Measurements from ENCODE around the gene IAPP. TPM values are rescaled to one million over a fixed set of nuclear protein-coding genes. Genes with fewer than 3 reads are reported as not detected.
A peak's percentile ranks its signal among the peaks of the same experiment; 100 is the strongest.
"Not testable (repeated sequence)": the region's sequence is repeated elsewhere in the genome, so short reads cannot be mapped to it uniquely, and the experiment has no call there.

IAPP gene
- total RNA-seq, 1 experiment from 2014 or later, result not detected

DNA sequence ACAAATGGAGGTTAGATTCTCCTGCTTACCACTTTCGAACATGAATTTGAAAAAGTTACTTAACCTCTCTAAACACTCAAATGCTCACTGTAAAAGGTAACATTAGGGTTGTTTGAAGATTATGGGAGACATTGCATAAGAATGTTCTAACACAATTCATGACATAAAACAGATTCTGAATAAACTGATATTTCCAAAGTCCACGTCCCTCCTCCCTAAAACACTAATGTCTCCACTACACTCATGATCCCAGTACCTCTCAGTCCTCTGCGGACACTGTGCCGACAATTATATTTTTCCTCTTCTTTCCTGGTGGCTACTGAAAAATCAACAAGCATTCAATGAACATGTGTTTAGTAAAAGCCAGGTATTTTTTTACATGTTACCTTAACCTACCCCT, 18.8 kb upstream of the IAPP start:
- Histone ChIP-seq H3K27me3 (ENCODE audit: low read length) (no peaks in the 10 kb centered on the region), H4K20me1 (ENCODE audit: insufficient read depth, low read depth, low read length) (no peaks in the 10 kb centered on the region), H3K4me3 (ENCODE audit: low read length) (no peak overlapping the region), H2AFZ (ENCODE audit: low read length) (no peak overlapping the region), H3K79me2 (ENCODE audit: low read length) (no peaks in the 10 kb centered on the region), H3K36me3 (ENCODE audit: insufficient read depth, low read length) (no peaks in the 10 kb centered on the region), H3K9me2 (replicated peaks; ENCODE audit: insufficient read depth, low read length) (no peaks in the 10 kb centered on the region), H3K27ac (ENCODE audit: low read length) (no peak overlapping the region), H3K4me1 (ENCODE audit: low read length) (peaks cover 7% of the 10 kb centered on the region), H3K4me2 (ENCODE audit: low read depth, low read length, poor library complexity, severe bottlenecking) (no peak overlapping the region), H3K9ac (ENCODE audit: low read length) (no peak overlapping the region), H3K9me3 (ENCODE audit: low read length) (no peaks in the 10 kb centered on the region)
- no peak for DNase-seq

DNA sequence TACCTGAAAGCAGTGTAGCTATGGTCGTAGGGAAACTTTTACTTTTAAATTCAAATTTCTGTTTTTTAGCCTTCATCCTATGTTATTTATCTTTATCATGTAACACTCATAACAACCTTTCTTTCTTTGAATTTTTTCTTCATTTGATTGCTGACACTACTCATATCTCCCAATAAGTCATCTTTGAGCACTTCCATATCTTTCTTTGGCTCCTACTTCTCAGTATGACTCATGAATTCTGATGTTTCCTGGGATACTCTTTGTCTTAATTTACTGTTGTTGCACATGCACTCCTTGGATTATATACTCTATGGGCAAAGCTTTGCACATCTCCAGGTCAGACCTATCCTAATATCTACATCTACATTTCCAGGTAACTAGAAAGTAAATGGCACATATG, 18.1 kb upstream of the IAPP start:
- Histone ChIP-seq H3K27me3 (ENCODE audit: low read length) (no peaks in the 10 kb centered on the region), H3K36me3 (ENCODE audit: insufficient read depth, low read length) (no peaks in the 10 kb centered on the region), H3K4me2 (ENCODE audit: low read depth, low read length, poor library complexity, severe bottlenecking) (no peak overlapping the region), H3K9me3 (ENCODE audit: low read length) (no peaks in the 10 kb centered on the region), H3K9me2 (replicated peaks; ENCODE audit: insufficient read depth, low read length) (no peaks in the 10 kb centered on the region), H3K27ac (ENCODE audit: low read length) (no peak overlapping the region), H3K4me3 (ENCODE audit: low read length) (no peak overlapping the region), H3K4me1 (ENCODE audit: low read length) (peaks cover 7% of the 10 kb centered on the region), H4K20me1 (ENCODE audit: insufficient read depth, low read depth, low read length) (no peaks in the 10 kb centered on the region), H3K9ac (ENCODE audit: low read length) (no peak overlapping the region), H2AFZ (ENCODE audit: low read length) (no peak overlapping the region), H3K79me2 (ENCODE audit: low read length) (no peaks in the 10 kb centered on the region)
- DNase-seq, result no peak

DNA sequence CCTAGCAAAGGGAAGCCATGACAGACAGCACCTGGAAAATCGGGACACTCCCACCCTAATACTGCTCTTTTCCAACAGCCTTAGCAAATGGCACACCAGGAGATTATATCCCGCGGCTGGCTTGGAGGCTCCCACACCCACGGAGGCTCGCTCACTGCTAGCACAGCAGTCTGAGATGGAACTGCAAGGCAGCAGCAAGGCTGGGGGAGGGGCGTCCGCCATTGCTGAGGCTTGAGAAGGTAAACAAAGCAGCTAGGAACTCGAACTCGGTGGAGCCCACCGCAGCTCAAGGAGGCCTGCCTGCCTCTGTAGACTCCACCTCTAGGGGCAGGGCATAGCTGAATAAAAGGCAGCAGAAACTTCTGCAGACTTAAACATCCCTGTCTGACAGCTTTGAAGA, 12.1 kb upstream of the IAPP start:
- not testable (repeated sequence) for H3K79me2 ChIP-seq (ENCODE audit: low read length); H3K36me3 ChIP-seq (ENCODE audit: insufficient read depth, low read length); H3K4me3 ChIP-seq (ENCODE audit: low read length); H3K27ac ChIP-seq (ENCODE audit: low read length); DNase-seq; H3K4me1 ChIP-seq (ENCODE audit: low read length); H3K27me3 ChIP-seq (ENCODE audit: low read length); H4K20me1 ChIP-seq (ENCODE audit: insufficient read depth, low read depth, low read length); H3K9me2 ChIP-seq (replicated peaks; ENCODE audit: insufficient read depth, low read length); H3K9ac ChIP-seq (ENCODE audit: low read length); H3K4me2 ChIP-seq (ENCODE audit: low read depth, low read length, poor library complexity, severe bottlenecking); H3K9me3 ChIP-seq (ENCODE audit: low read length); H2AFZ ChIP-seq (ENCODE audit: low read length)

DNA sequence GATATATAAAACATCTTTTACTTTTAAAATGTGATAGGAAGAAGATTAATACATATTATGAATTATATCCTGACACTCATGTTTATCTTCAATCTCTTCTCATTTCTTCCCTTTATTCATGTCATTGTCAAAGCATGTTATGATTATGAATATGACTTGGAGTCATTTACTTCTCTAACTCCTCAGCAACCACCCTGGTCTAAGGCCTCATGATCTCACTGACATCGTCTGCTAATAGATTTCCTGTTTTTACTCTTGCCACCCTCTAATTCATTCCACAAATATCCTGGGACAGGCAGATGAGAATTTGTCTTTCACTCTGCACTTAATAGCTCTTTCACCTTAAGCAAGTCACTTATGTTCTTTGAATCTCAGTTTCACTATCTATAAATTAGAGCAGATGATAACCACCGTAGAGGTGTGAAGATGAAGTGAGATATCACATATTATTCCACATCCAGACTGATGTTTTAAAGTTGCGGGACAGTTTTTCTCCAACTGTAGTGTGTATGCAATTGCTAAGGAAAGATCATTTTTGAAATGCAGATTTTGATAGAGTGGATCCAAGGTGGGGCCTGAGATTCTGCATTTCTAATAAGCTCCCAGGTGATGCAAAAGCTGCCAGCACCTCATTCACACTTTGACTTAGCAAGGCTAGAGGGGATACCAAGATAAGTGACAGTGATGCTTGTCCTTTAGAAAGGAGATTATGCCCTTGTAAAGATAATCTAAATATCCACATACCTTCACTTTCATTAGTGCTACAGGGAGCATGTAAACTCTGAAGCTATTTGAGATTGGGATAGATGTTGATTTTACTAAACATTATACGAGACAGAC, 3.3 kb upstream of the IAPP start:
- H3K4me3 ChIP-seq (ENCODE audit: low read length), result no peak overlapping the region
- H4K20me1 ChIP-seq (ENCODE audit: insufficient read depth, low read depth, low read length), result no peaks in the 10 kb centered on the region
- H3K27ac ChIP-seq (ENCODE audit: low read length), result no peak overlapping the region
- no peaks in the 10 kb centered on the region for H3K9me3 ChIP-seq (ENCODE audit: low read length)
- no peak overlapping the region for H3K9ac ChIP-seq (ENCODE audit: low read length)
- H3K4me1 ChIP-seq (ENCODE audit: low read length), result no peaks in the 10 kb centered on the region
- no peaks in the 10 kb centered on the region for H3K36me3 ChIP-seq (ENCODE audit: insufficient read depth, low read length)
- no peaks in the 10 kb centered on the region for H3K27me3 ChIP-seq (ENCODE audit: low read length)
- no peaks in the 10 kb centered on the region for H3K79me2 ChIP-seq (ENCODE audit: low read length)
- H3K4me2 ChIP-seq (ENCODE audit: low read depth, low read length, poor library complexity, severe bottlenecking), result no peak overlapping the region
- no peak for DNase-seq
- no peak overlapping the region for H2AFZ ChIP-seq (ENCODE audit: low read length)
- H3K9me2 ChIP-seq (replicated peaks; ENCODE audit: insufficient read depth, low read length), result no peaks in the 10 kb centered on the region

DNA sequence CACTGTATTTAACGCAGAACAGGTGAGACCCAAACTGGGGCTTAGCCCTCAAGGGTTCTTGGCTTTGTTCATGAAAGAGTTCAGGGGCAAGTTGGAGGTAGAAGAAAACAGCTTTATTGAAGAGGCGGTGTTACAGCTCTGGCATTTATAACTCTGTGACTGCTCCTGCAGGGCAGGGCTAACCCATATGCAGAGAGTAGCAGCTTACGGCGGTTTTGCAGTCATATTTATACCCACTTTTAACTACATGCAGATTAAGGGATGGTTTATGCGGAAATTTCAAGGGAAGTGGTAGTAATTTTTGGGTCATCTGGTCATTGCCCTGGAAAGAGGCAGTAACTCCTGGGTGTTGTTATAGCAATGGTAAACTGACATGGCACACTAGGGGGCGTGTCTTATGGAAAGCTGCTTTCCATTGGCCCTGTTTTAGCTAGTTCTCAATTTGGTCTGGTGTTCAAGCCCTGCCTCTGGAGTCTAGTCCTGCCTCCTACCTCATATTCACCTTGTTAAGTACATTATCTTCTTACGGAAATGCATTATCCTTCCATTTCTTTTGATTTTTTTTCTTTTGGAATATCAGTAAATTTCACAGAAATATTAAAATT, 1.8 kb upstream of the IAPP start:
- no peaks in the 10 kb centered on the region for H3K9me3 ChIP-seq (ENCODE audit: low read length)
- H3K4me3 ChIP-seq (ENCODE audit: low read length), result no peak overlapping the region
- no peaks in the 10 kb centered on the region for H3K27me3 ChIP-seq (ENCODE audit: low read length)
- no peak overlapping the region for H3K4me2 ChIP-seq (ENCODE audit: low read depth, low read length, poor library complexity, severe bottlenecking)
- H3K9me2 ChIP-seq (replicated peaks; ENCODE audit: insufficient read depth, low read length), result no peaks in the 10 kb centered on the region
- H3K27ac ChIP-seq (ENCODE audit: low read length), result no peak overlapping the region
- H2AFZ ChIP-seq (ENCODE audit: low read length), result no peak overlapping the region; the same call in 1 of the 2 replicates
- H4K20me1 ChIP-seq (ENCODE audit: insufficient read depth, low read depth, low read length), result no peaks in the 10 kb centered on the region
- peak; percentile 51 for DNase-seq
- no peaks in the 10 kb centered on the region for H3K36me3 ChIP-seq (ENCODE audit: insufficient read depth, low read length)
- H3K79me2 ChIP-seq (ENCODE audit: low read length), result no peaks in the 10 kb centered on the region
- no peak overlapping the region for H3K9ac ChIP-seq (ENCODE audit: low read length)
- no peaks in the 10 kb centered on the region for H3K4me1 ChIP-seq (ENCODE audit: low read length)

DNA sequence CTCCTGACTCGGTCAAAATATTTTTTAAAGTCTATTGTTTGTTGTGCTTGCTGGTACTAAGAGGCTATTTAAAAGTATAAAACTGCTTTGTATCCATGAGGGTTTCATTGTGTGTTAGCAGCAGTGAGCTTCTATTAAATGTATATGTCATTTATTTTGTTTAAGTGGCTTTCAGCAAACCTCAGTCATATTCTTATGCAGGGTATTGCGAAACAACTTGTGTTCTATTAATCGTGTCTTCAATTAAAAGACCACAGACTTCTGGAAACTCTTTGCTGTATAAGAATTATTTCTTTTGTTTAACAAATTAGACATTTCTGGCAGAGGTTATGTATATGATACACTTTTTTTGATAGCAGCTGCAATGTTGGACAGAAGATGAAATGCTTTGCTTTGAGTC, 6.5 kb downstream of the IAPP start:
- H3K4me1 ChIP-seq (ENCODE audit: low read length), result no peaks in the 10 kb centered on the region
- H3K27me3 ChIP-seq (ENCODE audit: low read length), result no peaks in the 10 kb centered on the region
- H3K79me2 ChIP-seq (ENCODE audit: low read length), result no peaks in the 10 kb centered on the region
- H3K9me2 ChIP-seq (replicated peaks; ENCODE audit: insufficient read depth, low read length), result no peaks in the 10 kb centered on the region
- H3K4me3 ChIP-seq (ENCODE audit: low read length), result no peak overlapping the region
- no peaks in the 10 kb centered on the region for H3K36me3 ChIP-seq (ENCODE audit: insufficient read depth, low read length)
- H2AFZ ChIP-seq (ENCODE audit: low read length), result no peak overlapping the region
- no peak overlapping the region for H3K27ac ChIP-seq (ENCODE audit: low read length)
- H3K9me3 ChIP-seq (ENCODE audit: low read length), result no peaks in the 10 kb centered on the region
- no peaks in the 10 kb centered on the region for H4K20me1 ChIP-seq (ENCODE audit: insufficient read depth, low read depth, low read length)
- H3K9ac ChIP-seq (ENCODE audit: low read length), result no peak overlapping the region
- no peak overlapping the region for H3K4me2 ChIP-seq (ENCODE audit: low read depth, low read length, poor library complexity, severe bottlenecking)
- DNase-seq, result no peak

DNA sequence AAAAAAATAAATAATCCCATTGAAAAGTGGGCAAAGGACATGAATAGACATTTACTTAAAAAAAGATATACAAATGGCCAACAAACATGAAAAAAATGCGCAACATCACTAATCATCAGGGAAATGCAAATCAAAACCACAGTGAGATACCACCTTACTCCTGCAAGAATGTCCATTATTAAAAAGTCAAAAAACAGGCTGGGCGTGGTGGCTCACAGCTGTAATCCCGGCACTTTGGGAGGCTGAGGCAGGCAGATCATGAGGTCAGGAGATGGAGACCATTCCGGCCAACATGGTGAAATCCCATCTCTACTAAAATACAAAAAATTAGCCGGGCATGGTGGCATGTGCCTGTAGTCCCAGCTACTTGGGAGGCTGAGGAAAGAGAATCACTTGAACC, 8.6 kb downstream of the IAPP start:
- not testable (repeated sequence) for H3K36me3 ChIP-seq (ENCODE audit: insufficient read depth, low read length); H3K4me3 ChIP-seq (ENCODE audit: low read length); DNase-seq; H3K4me1 ChIP-seq (ENCODE audit: low read length); H4K20me1 ChIP-seq (ENCODE audit: insufficient read depth, low read depth, low read length); H3K27me3 ChIP-seq (ENCODE audit: low read length); H2AFZ ChIP-seq (ENCODE audit: low read length); H3K9me3 ChIP-seq (ENCODE audit: low read length); H3K9me2 ChIP-seq (replicated peaks; ENCODE audit: insufficient read depth, low read length); H3K4me2 ChIP-seq (ENCODE audit: low read depth, low read length, poor library complexity, severe bottlenecking); H3K9ac ChIP-seq (ENCODE audit: low read length); H3K27ac ChIP-seq (ENCODE audit: low read length); H3K79me2 ChIP-seq (ENCODE audit: low read length)

DNA sequence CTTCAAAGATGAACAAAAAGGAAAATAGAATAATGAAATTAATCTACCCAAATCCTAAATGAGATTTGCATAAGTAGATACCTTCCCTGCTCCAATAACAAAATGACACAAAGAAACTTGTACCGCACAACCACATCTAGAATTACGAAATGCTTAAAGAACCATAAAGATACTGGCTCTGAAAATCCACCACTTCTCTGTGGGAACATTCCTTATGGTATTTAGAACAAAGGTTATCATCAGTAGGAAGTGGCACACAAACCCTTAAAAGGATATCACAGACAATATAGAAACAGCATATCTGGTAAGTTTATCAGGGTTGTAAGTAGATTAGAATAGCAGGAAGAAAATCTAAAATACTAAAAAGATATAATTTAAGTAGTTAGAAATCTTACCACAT, 11.6 kb downstream of the IAPP start:
- no peaks in the 10 kb centered on the region for H3K79me2 ChIP-seq (ENCODE audit: low read length)
- H3K9ac ChIP-seq (ENCODE audit: low read length), result no peak overlapping the region
- H3K4me3 ChIP-seq (ENCODE audit: low read length), result no peak overlapping the region
- no peak for DNase-seq
- H3K9me3 ChIP-seq (ENCODE audit: low read length), result no peaks in the 10 kb centered on the region
- H3K36me3 ChIP-seq (ENCODE audit: insufficient read depth, low read length), result no peaks in the 10 kb centered on the region
- H3K4me2 ChIP-seq (ENCODE audit: low read depth, low read length, poor library complexity, severe bottlenecking), result no peak overlapping the region
- H3K9me2 ChIP-seq (replicated peaks; ENCODE audit: insufficient read depth, low read length), result no peaks in the 10 kb centered on the region
- no peak overlapping the region for H2AFZ ChIP-seq (ENCODE audit: low read length)
- H3K4me1 ChIP-seq (ENCODE audit: low read length), result no peaks in the 10 kb centered on the region
- H4K20me1 ChIP-seq (ENCODE audit: insufficient read depth, low read depth, low read length), result no peaks in the 10 kb centered on the region
- H3K27me3 ChIP-seq (ENCODE audit: low read length), result no peaks in the 10 kb centered on the region
- H3K27ac ChIP-seq (ENCODE audit: low read length), result no peak overlapping the region
